IgD-negative memory B cell (primary cell): ENCODE data around the gene TMEM52B. TPM values are rescaled to one million over a fixed set of nuclear protein-coding genes. Genes with fewer than 3 reads are reported as not detected.
A peak's percentile ranks its signal among the peaks of the same experiment; 100 is the strongest.
"Not testable (repeated sequence)": the region's sequence is repeated elsewhere in the genome, so short reads cannot be mapped to it uniquely, and the experiment has no call there.

Experiments used
- H3K27ac Mint-ChIP-seq, 3 donors: one replicate each; pipeline ENCODE4 v1.8.0; 2020 to 2022; ENCODE audit warnings: mild to moderate bottlenecking in 3 of 3, mixed read lengths in 3 of 3, moderate library complexity in 1 of 3
- H3K27me3 Mint-ChIP-seq: one replicate; pipeline ENCODE4 v1.8.0; 2021; ENCODE audit warnings: mixed read lengths
- H3K36me3 Mint-ChIP-seq: one replicate; pipeline ENCODE4 v1.8.0; 2020; ENCODE audit warnings: mild to moderate bottlenecking, mixed read lengths
- H3K4me1 Mint-ChIP-seq, 3 donors: one replicate each; pipeline ENCODE4 v1.8.0; 2020 to 2022; ENCODE audit warnings: mixed read lengths in 3 of 3, mild to moderate bottlenecking in 1 of 3
- H3K4me3 Mint-ChIP-seq, 4 donors: one replicate each; pipeline ENCODE4 v1.8.0; 2020 to 2022; ENCODE audit warnings: mild to moderate bottlenecking in 4 of 4, mixed read lengths in 4 of 4, moderate library complexity in 3 of 4
- H3K9me3 Mint-ChIP-seq, 3 donors: one replicate each; pipeline ENCODE4 v1.8.0; 2020 to 2021; ENCODE audit warnings: mixed read lengths in 3 of 3, mild to moderate bottlenecking in 1 of 3
- polyA plus RNA-seq: library from polyadenylated mRNA; unstranded; fragments of 300-500 nt; fragmentation: Illumina TruSeq; gene quantifications from one replicate; pipeline ENCODE4 v1.2.3, GENCODE V29; 2021

TMEM52B gene
- polyA plus RNA-seq, 1 donor from 2014 or later: not detected

GRCh38 chr12:10186299-10186698 lies 7.5 kb downstream of the TMEM52B start:
- H3K27ac Mint-ChIP-seq: peak overlapping the region in 1 of 3 donors; percentile 60
- H3K9me3 Mint-ChIP-seq: peaks cover 0 to 2% (median 0%) of the 10 kb centered on the region in 3 donors
- no peaks in the 10 kb centered on the region for H3K36me3 Mint-ChIP-seq
- peaks cover 0 to 6% (median 0%) of the 10 kb centered on the region in 3 donors for H3K4me1 Mint-ChIP-seq
- H3K4me3 Mint-ChIP-seq: peak overlapping the region in 1 of 4 donors; percentile 59
- peaks cover 32% of the 10 kb centered on the region for H3K27me3 Mint-ChIP-seq

GRCh38 chr12:10186958-10187357 lies 8.1 kb downstream of the TMEM52B start:
- not testable (repeated sequence) for H3K9me3 Mint-ChIP-seq, H3K27ac Mint-ChIP-seq, H3K36me3 Mint-ChIP-seq, H3K4me1 Mint-ChIP-seq, H3K4me3 Mint-ChIP-seq
- peaks cover 31% of the 10 kb centered on the region for H3K27me3 Mint-ChIP-seq

GRCh38 chr12:10189653-10190052 lies 10.8 kb downstream of the TMEM52B start:
- Mint-ChIP-seq H3K27ac (no peak overlapping the region), H3K36me3 (no peaks in the 10 kb centered on the region), H3K4me1 (peaks cover 0 to 6% (median 0%) of the 10 kb centered on the region in 3 donors), H3K27me3 (peaks cover 27% of the 10 kb centered on the region), H3K4me3 (no peak overlapping the region), H3K9me3 (peaks cover 0 to 4% (median 0%) of the 10 kb centered on the region in 3 donors)

GRCh38 chr12:10190558-10191388 lies 11.9 kb downstream of the TMEM52B start:
- peaks cover 0 to 6% (median 0%) of the 10 kb centered on the region in 3 donors for H3K9me3 Mint-ChIP-seq
- no peak overlapping the region for H3K27ac Mint-ChIP-seq
- H3K36me3 Mint-ChIP-seq: no peaks in the 10 kb centered on the region
- H3K4me3 Mint-ChIP-seq: no peak overlapping the region
- peaks cover 0 to 8% (median 4%) of the 10 kb centered on the region in 3 donors for H3K4me1 Mint-ChIP-seq
- H3K27me3 Mint-ChIP-seq: peaks cover 27% of the 10 kb centered on the region

GRCh38 chr12:10191865-10192264 lies 13.0 kb downstream of the TMEM52B start:
- peaks cover 0 to 5% (median 0%) of the 10 kb centered on the region in 3 donors for H3K9me3 Mint-ChIP-seq
- peaks cover 7 to 12% (median 12%) of the 10 kb centered on the region in 3 donors for H3K4me1 Mint-ChIP-seq
- H3K27ac Mint-ChIP-seq: peak overlapping the region in 1 of 3 donors; percentile 21
- no peaks in the 10 kb centered on the region for H3K36me3 Mint-ChIP-seq
- H3K27me3 Mint-ChIP-seq: peaks cover 30% of the 10 kb centered on the region
- H3K4me3 Mint-ChIP-seq: no peak overlapping the region

- H3K27ac Mint-ChIP-seq: no peak overlapping the region
- peaks cover 0 to 5% (median 0%) of the 10 kb centered on the region in 3 donors for H3K9me3 Mint-ChIP-seq
- no peak overlapping the region for H3K4me3 Mint-ChIP-seq
- peaks cover 11 to 12% (median 12%) of the 10 kb centered on the region in 3 donors for H3K4me1 Mint-ChIP-seq
- peaks cover 30% of the 10 kb centered on the region for H3K27me3 Mint-ChIP-seq
- no peaks in the 10 kb centered on the region for H3K36me3 Mint-ChIP-seq
Measured at GRCh38 chr12:10194160-10194670, 15.4 kb downstream of the TMEM52B start.

- Mint-ChIP-seq H3K27me3 (peaks cover 36% of the 10 kb centered on the region), H3K9me3 (peaks cover 0 to 5% (median 0%) of the 10 kb centered on the region in 3 donors), H3K4me1 (peaks cover 8 to 12% (median 11%) of the 10 kb centered on the region in 3 donors), H3K36me3 (no peaks in the 10 kb centered on the region), H3K27ac (peak overlapping the region in 1 of 3 donors; percentile 1), H3K4me3 (peak overlapping the region in 2 of 4 donors; percentile 56 to 72)
Measured at GRCh38 chr12:10196210-10196609, 17.4 kb downstream of the TMEM52B start.

- Mint-ChIP-seq H3K27ac (no peak overlapping the region), H3K36me3 (no peaks in the 10 kb centered on the region), H3K27me3 (peaks cover 38% of the 10 kb centered on the region), H3K4me1 (peaks cover 8 to 12% (median 11%) of the 10 kb centered on the region in 3 donors), H3K9me3 (peaks cover 0 to 5% (median 0%) of the 10 kb centered on the region in 3 donors), H3K4me3 (no peak overlapping the region)
Measured at GRCh38 chr12:10197879-10198278, 19.0 kb downstream of the TMEM52B start.

- H3K9me3 Mint-ChIP-seq, H3K4me3 Mint-ChIP-seq, H3K27ac Mint-ChIP-seq, H3K36me3 Mint-ChIP-seq, H3K4me1 Mint-ChIP-seq: not testable (repeated sequence)
- H3K27me3 Mint-ChIP-seq: peaks cover 17% of the 10 kb centered on the region
Measured at GRCh38 chr12:10204495-10204894, 25.7 kb downstream of the TMEM52B start.

GRCh38 chr12:10205220-10205807 lies 26.5 kb downstream of the TMEM52B start:
- Mint-ChIP-seq H3K36me3 (no peaks in the 10 kb centered on the region), H3K9me3 (no peaks in the 10 kb centered on the region), H3K27me3 (peaks cover 14% of the 10 kb centered on the region), H3K27ac (no peak overlapping the region), H3K4me1 (no peaks in the 10 kb centered on the region), H3K4me3 (no peak overlapping the region)

GRCh38 chr12:10207136-10207535 lies 28.3 kb downstream of the TMEM52B start:
- peaks cover 16% of the 10 kb centered on the region for H3K27me3 Mint-ChIP-seq
- no peaks in the 10 kb centered on the region for H3K36me3 Mint-ChIP-seq
- no peaks in the 10 kb centered on the region for H3K9me3 Mint-ChIP-seq
- H3K4me1 Mint-ChIP-seq: peaks cover 0 to 2% (median 0%) of the 10 kb centered on the region in 3 donors
- H3K4me3 Mint-ChIP-seq: peak overlapping the region in 1 of 4 donors; percentile 1
- H3K27ac Mint-ChIP-seq: no peak overlapping the region

GRCh38 chr12:10210225-10210624 lies 31.4 kb downstream of the TMEM52B start:
- H3K4me1 Mint-ChIP-seq: peaks cover 2 to 21% (median 5%) of the 10 kb centered on the region in 3 donors
- no peaks in the 10 kb centered on the region for H3K36me3 Mint-ChIP-seq
- H3K4me3 Mint-ChIP-seq: peak overlapping the region in 1 of 4 donors; percentile 13
- peaks cover 20% of the 10 kb centered on the region for H3K27me3 Mint-ChIP-seq
- no peaks in the 10 kb centered on the region for H3K9me3 Mint-ChIP-seq
- no peak overlapping the region for H3K27ac Mint-ChIP-seq

- H3K9me3 Mint-ChIP-seq: no peaks in the 10 kb centered on the region
- no peaks in the 10 kb centered on the region for H3K36me3 Mint-ChIP-seq
- H3K27ac Mint-ChIP-seq: no peak overlapping the region
- H3K27me3 Mint-ChIP-seq: peaks cover 20% of the 10 kb centered on the region
- peaks cover 2 to 21% (median 5%) of the 10 kb centered on the region in 3 donors for H3K4me1 Mint-ChIP-seq
- H3K4me3 Mint-ChIP-seq: peak overlapping the region in 2 of 4 donors; percentile 9 to 93
Measured at GRCh38 chr12:10211101-10211939, 32.5 kb downstream of the TMEM52B start.

- Mint-ChIP-seq H3K4me1 (peaks cover 2 to 21% (median 5%) of the 10 kb centered on the region in 3 donors), H3K36me3 (no peaks in the 10 kb centered on the region), H3K9me3 (no peaks in the 10 kb centered on the region), H3K27ac (peak overlapping the region; percentile 63 to 94 (median 86)), H3K27me3 (peaks cover 20% of the 10 kb centered on the region), H3K4me3 (peak overlapping the region; percentile 90 to 95 (median 94))
Measured at GRCh38 chr12:10211940-10212738, 33.3 kb downstream of the TMEM52B start.
